NB4 (cell line): Measurements from ENCODE around the gene UBP1.

ENCODE experiments used
- MYC ChIP-seq: IDR thresholded peaks from 2 replicates; pipeline ENCODE4 v1.6.1; 2011; ENCODE audit warnings: low read depth, low read length
- POLR2A ChIP-seq: IDR thresholded peaks from 2 replicates; pipeline ENCODE4 v1.6.1; 2011; ENCODE audit warnings: mild to moderate bottlenecking; ENCODE audit not compliant: insufficient read length; ENCODE audit errors: extremely low read depth
- TF ChIP-seq, protein P1 (sequence below): IDR thresholded peaks from one replicate; pipeline ENCODE4 v1.5.1; 2012; ENCODE audit warnings: low read depth, low read length
- TF ChIP-seq, protein P2 (sequence below): IDR thresholded peaks from 2 replicates; pipeline ENCODE4 v1.6.1; 2011; ENCODE audit warnings: low read depth, low read length

DNA sequence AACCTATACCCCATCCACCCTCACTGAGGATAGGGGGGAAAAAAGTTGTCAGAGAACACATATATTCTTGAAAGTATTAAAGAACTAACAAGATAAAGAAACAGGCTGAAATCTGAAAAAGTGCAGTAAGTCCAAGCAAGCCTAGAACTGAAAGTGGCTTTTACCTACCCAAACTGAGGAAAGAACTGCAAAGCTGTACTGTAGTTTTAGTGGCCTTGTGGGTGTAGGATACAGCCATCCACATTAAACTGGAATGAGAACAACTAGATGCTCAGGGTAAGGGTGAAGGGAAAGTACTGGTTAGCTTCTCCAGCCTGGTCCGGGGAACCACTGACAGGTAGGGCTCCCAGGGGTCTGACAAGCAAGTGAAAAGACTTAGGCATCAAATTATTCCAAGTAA lies 10.1 kb downstream of the UBP1 start:
- TF ChIP-seq, protein P1, sequence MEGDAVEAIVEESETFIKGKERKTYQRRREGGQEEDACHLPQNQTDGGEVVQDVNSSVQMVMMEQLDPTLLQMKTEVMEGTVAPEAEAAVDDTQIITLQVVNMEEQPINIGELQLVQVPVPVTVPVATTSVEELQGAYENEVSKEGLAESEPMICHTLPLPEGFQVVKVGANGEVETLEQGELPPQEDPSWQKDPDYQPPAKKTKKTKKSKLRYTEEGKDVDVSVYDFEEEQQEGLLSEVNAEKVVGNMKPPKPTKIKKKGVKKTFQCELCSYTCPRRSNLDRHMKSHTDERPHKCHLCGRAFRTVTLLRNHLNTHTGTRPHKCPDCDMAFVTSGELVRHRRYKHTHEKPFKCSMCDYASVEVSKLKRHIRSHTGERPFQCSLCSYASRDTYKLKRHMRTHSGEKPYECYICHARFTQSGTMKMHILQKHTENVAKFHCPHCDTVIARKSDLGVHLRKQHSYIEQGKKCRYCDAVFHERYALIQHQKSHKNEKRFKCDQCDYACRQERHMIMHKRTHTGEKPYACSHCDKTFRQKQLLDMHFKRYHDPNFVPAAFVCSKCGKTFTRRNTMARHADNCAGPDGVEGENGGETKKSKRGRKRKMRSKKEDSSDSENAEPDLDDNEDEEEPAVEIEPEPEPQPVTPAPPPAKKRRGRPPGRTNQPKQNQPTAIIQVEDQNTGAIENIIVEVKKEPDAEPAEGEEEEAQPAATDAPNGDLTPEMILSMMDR = no peak
- TF ChIP-seq MYC (no peak), POLR2A (no peak)
- TF ChIP-seq, protein P2, sequence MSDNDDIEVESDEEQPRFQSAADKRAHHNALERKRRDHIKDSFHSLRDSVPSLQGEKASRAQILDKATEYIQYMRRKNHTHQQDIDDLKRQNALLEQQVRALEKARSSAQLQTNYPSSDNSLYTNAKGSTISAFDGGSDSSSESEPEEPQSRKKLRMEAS = no peak
